HCT116 (cell line): Measurements from ENCODE around the gene DNASE1L3. TPM values are rescaled to one million over a fixed set of nuclear protein-coding genes. Genes with fewer than 3 reads are reported as not detected.

Experiments
- ATAC-seq: fragments of 200-7000 bp; cut with Tn5 transposase; 2 replicates; pipeline ENCODE4 v1.9.1; 2020; ENCODE audit warnings: mild to moderate bottlenecking, moderate library complexity
- BruUV-seq: library from RNA; stranded (reverse); fragments of 400-500 nt; replicated peaks from 2 replicates; lab custom pipeline; 2021; lab: Mats Ljungman, UMichigan
- CTCF ChIA-PET: fragments of 300-600 bp; sonication (Branson Sonifier 250); formaldehyde crosslinking; loops from one replicate; lab custom pipeline; 2021; ENCODE audit warnings: antibody characterized with exemption; lab: Charles Lee
- POLR2A ChIA-PET: fragments of 300-600, 350-600 bp; sonication (Branson Sonifier 250); formaldehyde crosslinking; loops from one replicate; lab custom pipeline; 2021; ENCODE audit warnings: antibody characterized with exemption; lab: Charles Lee
- RAD21 ChIA-PET, 2 experiments: fragments of 300-600 bp; sonication (Branson Sonifier 250); formaldehyde crosslinking; loops; one replicate each; lab custom pipeline; 2023; ENCODE audit warnings: low total read pairs in 2 of 2; ENCODE audit not compliant: uncharacterized antibody in 2 of 2, unreplicated experiment in 2 of 2, low non-redundant PET in 1 of 2; lab: Charles Lee
- DNase-seq: peaks from one replicate; pipeline ENCODE4 v3.0.0-alpha.2; 2010; ENCODE audit warnings: low read depth, low spot score
- H2AFZ ChIP-seq: fragments of 200-600 bp; shearing (Covaris generic), sonication (generic); 2 replicates; pipeline ENCODE4 v1.6.1; 2017; ENCODE audit warnings: low read depth, mixed run types, mixed read lengths, antibody characterized with exemption, low read length; ENCODE audit not compliant: poor library complexity, severe bottlenecking
- H3K27ac ChIP-seq: 2 replicates; pipeline ENCODE4 v1.5.1; 2012; ENCODE audit warnings: low read depth, low read length
- H3K27me3 ChIP-seq: fragments of 200-600 bp; sonication (generic); 2 replicates; pipeline ENCODE4 v1.6.1; 2016; ENCODE audit warnings: mixed run types, low read length, mixed read lengths; ENCODE audit not compliant: insufficient read depth
- H3K36me3 ChIP-seq, 2 experiments: fragments of 200-500 bp in 1 of 2; fragments of 200-600 bp in 1 of 2; sonication (Bioruptor generic) in 1 of 2; sonication (generic) in 1 of 2; 2 replicates each; pipeline versions ENCODE4 v1.5.1 to v1.6.1; 2014 to 2016; ENCODE audit warnings: low read length in 2 of 2, inconsistent platforms in 1 of 2, mixed read lengths in 1 of 2, mixed run types in 1 of 2; ENCODE audit not compliant: insufficient read depth in 2 of 2, control insufficient read depth in 1 of 2
- H3K4me1 ChIP-seq, 2 experiments: fragments of 200-600 bp in 1 of 2; sonication (generic) in 1 of 2; 2 replicates each; pipeline versions ENCODE4 v1.5.1 to v1.6.1; 2012 to 2017; ENCODE audit warnings: low read length in 2 of 2, inconsistent platforms in 1 of 2, mild to moderate bottlenecking in 1 of 2, mixed read lengths in 1 of 2, mixed run types in 1 of 2, moderate library complexity in 1 of 2; ENCODE audit not compliant: insufficient read depth in 2 of 2, control insufficient read depth in 1 of 2
- H3K4me2 ChIP-seq: fragments of 200-600 bp; sonication (generic); 2 replicates; pipeline ENCODE4 v1.6.1; 2017; ENCODE audit warnings: mixed run types, low read length, mixed read lengths
- H3K4me3 ChIP-seq, 2 experiments: fragments of 200-600 bp in 1 of 2; sonication (generic) in 1 of 2; replicated peaks in 1 of 2; 2 replicates each; pipeline ENCODE4 v1.5.1; 2011 to 2016; ENCODE audit warnings: low read length in 2 of 2, control low read depth in 1 of 2, low read depth in 1 of 2, mild to moderate bottlenecking in 1 of 2, mixed read lengths in 1 of 2, mixed run types in 1 of 2
- H3K79me2 ChIP-seq: fragments of 200-600 bp; sonication (generic); 2 replicates; pipeline ENCODE4 v1.6.1; 2017; ENCODE audit warnings: mild to moderate bottlenecking, mixed run types, low read length, moderate library complexity, mixed read lengths; ENCODE audit not compliant: insufficient read depth
- H3K9ac ChIP-seq: fragments of 200-600 bp; sonication (generic); 2 replicates; pipeline ENCODE4 v1.6.1; 2016; ENCODE audit warnings: low read length, mixed read lengths
- H3K9me2 ChIP-seq: fragments of 200-600 bp; sonication (generic), shearing (Covaris generic); 2 replicates; pipeline ENCODE4 v1.6.1; 2017; ENCODE audit warnings: mixed run types, mild to moderate bottlenecking, moderate library complexity; ENCODE audit not compliant: insufficient read depth
- H3K9me3 ChIP-seq, 2 experiments: fragments of 200-500 bp in 1 of 2; fragments of 200-600 bp in 1 of 2; sonication (Bioruptor generic) in 1 of 2; sonication (generic) in 1 of 2; 2 replicates each; pipeline ENCODE4 v1.6.1; 2014 to 2017; ENCODE audit warnings: low read length in 2 of 2, mixed read lengths in 2 of 2, inconsistent platforms in 1 of 2, low read depth in 1 of 2, mild to moderate bottlenecking in 1 of 2, mixed run types in 1 of 2, moderate library complexity in 1 of 2; ENCODE audit not compliant: control insufficient read depth in 1 of 2, insufficient read depth in 1 of 2
- H4K20me1 ChIP-seq: fragments of 200-600 bp; sonication (generic), shearing (Covaris generic); 2 replicates; pipeline ENCODE4 v1.6.1; 2017; ENCODE audit warnings: mixed run types, mild to moderate bottlenecking, moderate library complexity; ENCODE audit not compliant: insufficient read depth
- CEBPB ChIP-seq: IDR thresholded peaks from 2 replicates; pipeline ENCODE4 v1.6.1; 2012; ENCODE audit warnings: low read depth
- CTCF ChIP-seq, 3 experiments: fragments of 200-600 bp in 1 of 3; sonication (generic) in 1 of 3; IDR thresholded peaks in 2 of 3; conservative IDR thresholded peaks in 1 of 3; 2 replicates each; pipeline ENCODE4 v1.5.1; 2012 to 2017; ENCODE audit warnings: low read depth in 2 of 3, low read length in 2 of 3, antibody characterized with exemption in 1 of 3, borderline replicate concordance in 1 of 3, control low read depth in 1 of 3, mild to moderate bottlenecking in 1 of 3, mixed read lengths in 1 of 3, mixed run types in 1 of 3, moderate library complexity in 1 of 3; ENCODE audit not compliant: insufficient read depth in 1 of 3
- ELF1 ChIP-seq: IDR thresholded peaks from 2 replicates; pipeline ENCODE4 v1.6.1; 2012; ENCODE audit warnings: low read depth, borderline replicate concordance
- EZH2 ChIP-seq: fragments of 200-600 bp; sonication (generic); IDR thresholded peaks from 2 replicates; pipeline ENCODE4 v1.6.1; 2017; ENCODE audit warnings: antibody characterized with exemption, mixed run types
- EZH2phosphoT487 ChIP-seq: fragments of 200-600 bp; IDR thresholded peaks from 2 replicates; pipeline ENCODE4 v1.6.1; 2018; ENCODE audit warnings: antibody characterized with exemption, borderline replicate concordance
- FOSL1 ChIP-seq: IDR thresholded peaks from 2 replicates; pipeline ENCODE4 v1.6.1; 2012; ENCODE audit warnings: low read depth
- JUND ChIP-seq: IDR thresholded peaks from 2 replicates; pipeline ENCODE4 v1.6.1; 2012
- POLR2A ChIP-seq: IDR thresholded peaks from 2 replicates; pipeline ENCODE4 v1.7.0; 2011; ENCODE audit warnings: borderline replicate concordance; ENCODE audit not compliant: insufficient read depth, insufficient read length; ENCODE audit errors: extremely low read depth
- RAD21 ChIP-seq: IDR thresholded peaks from 2 replicates; pipeline ENCODE4 v1.6.1; 2012; ENCODE audit warnings: low read depth, mild to moderate bottlenecking
- SIN3A ChIP-seq: IDR thresholded peaks from 2 replicates; pipeline ENCODE4 v1.6.1; 2012; ENCODE audit warnings: low read depth
- SP1 ChIP-seq: IDR thresholded peaks from 2 replicates; pipeline ENCODE4 v1.6.1; 2012; ENCODE audit warnings: low read depth
- TCF7L2 ChIP-seq: IDR thresholded peaks from 2 replicates; pipeline ENCODE4 v1.7.0; 2011; ENCODE audit warnings: borderline replicate concordance, inconsistent platforms; ENCODE audit not compliant: insufficient read depth, insufficient read length; ENCODE audit errors: extremely low read depth
- YY1 ChIP-seq: IDR thresholded peaks from 2 replicates; pipeline ENCODE4 v1.6.1; 2011; ENCODE audit warnings: low read length, low read depth, moderate library complexity, mild to moderate bottlenecking; ENCODE audit not compliant: insufficient replicate concordance; ENCODE audit errors: extremely low read depth
- intact Hi-C: fragments of 100-400 bp; cut with micrococcal nuclease; formaldehyde crosslinking; loops from 2 replicates; pipeline ENCODE4 v1.10.0; 2022
- total RNA-seq: library from RNA; stranded (reverse); gene quantifications from one replicate; pipeline ENCODE4 v1.2.1, GENCODE V29; 2021; ENCODE audit not compliant: unreplicated experiment

DNASE1L3 gene
- total RNA-seq, 1 experiment from 2014 or later, result not detected

- BruUV-seq, result no TSS peak
- Histone ChIP-seq H3K4me1 (peaks cover 31 to 44% of the 10 kb centered on the region in 2 experiments), H3K9ac (no peak overlapping the region), H3K9me2 (no peaks in the 10 kb centered on the region), H3K79me2 (no peaks in the 10 kb centered on the region), H3K4me3 (no peak overlapping the region), H3K4me2 (no peak overlapping the region), H3K9me3 (no peaks in the 10 kb centered on the region), H3K27ac (no peak overlapping the region)
- DNase-seq (no peak), ATAC-seq (no peak)
- RAD21 ChIA-PET, result no interaction called here
- intact Hi-C loops, result no loop called here
- POLR2A ChIA-PET, result no interaction called here
- no peak for TF ChIP-seq YY1
- TF ChIP-seq, all 23 proteins: peak for 0
- Histone ChIP-seq H3K36me3 (peaks cover 18 to 22% of the 10 kb centered on the region in 2 experiments; a peak in 2 of 4 replicates), H3K27me3 (no peaks in the 10 kb centered on the region), H2AFZ (no peak overlapping the region), H4K20me1 (no peaks in the 10 kb centered on the region)
- CTCF ChIA-PET, result interaction anchor here (1.1 kb wide), 1 partner anchor 9 kb away, joined by 5 read pairs; no protein-coding TSS in a partner anchor
Observed at GRCh38 chr3:58158442-58159153, 52.2 kb downstream of the DNASE1L3 start.

GRCh38 chr3:58157700-58158099 is 53.1 kb downstream of the DNASE1L3 start:
- Histone ChIP-seq H3K79me2 (no peaks in the 10 kb centered on the region), H3K27ac (no peak overlapping the region), H4K20me1 (no peaks in the 10 kb centered on the region), H3K27me3 (no peaks in the 10 kb centered on the region), H3K4me1 (peaks cover 30 to 36% of the 10 kb centered on the region in 2 experiments), H3K36me3 (peaks cover 14 to 25% of the 10 kb centered on the region in 2 experiments), H3K9ac (no peak overlapping the region), H3K4me3 (no peak overlapping the region), H3K4me2 (no peak overlapping the region), H3K9me2 (no peaks in the 10 kb centered on the region), H2AFZ (no peak overlapping the region), H3K9me3 (no peaks in the 10 kb centered on the region)
- ChIA-PET CTCF (no interaction called here), POLR2A (no interaction called here), RAD21 (no interaction called here)
- BruUV-seq, result no TSS peak
- TF ChIP-seq TCF7L2, result no peak
- TF ChIP-seq CEBPB, result no peak
- no peak for TF ChIP-seq SP1
- TF ChIP-seq JUND, result no peak
- TF ChIP-seq EZH2, result no peak
- TF ChIP-seq FOSL1, result no peak
- no peak for TF ChIP-seq POLR2A
- no peak for TF ChIP-seq CTCF (IDR thresholded peaks at IDR 0.05 in 2 of 3, conservative IDR thresholded peaks at IDR 0.05 in 1 of 3; ENCODE audit: borderline replicate concordance in 1 of 3, insufficient read depth in 1 of 3, low read depth in 2 of 3, low read length in 2 of 3)
- no peak for TF ChIP-seq ELF1
- no peak for TF ChIP-seq RAD21
- no peak for TF ChIP-seq EZH2phosphoT487
- TF ChIP-seq SIN3A, result no peak
- DNase-seq (no peak), ATAC-seq (no peak)
- intact Hi-C loops, result no loop called here
